ENCODE results near the gene PPFIBP1.

PPFIBP1 gene

DNA sequence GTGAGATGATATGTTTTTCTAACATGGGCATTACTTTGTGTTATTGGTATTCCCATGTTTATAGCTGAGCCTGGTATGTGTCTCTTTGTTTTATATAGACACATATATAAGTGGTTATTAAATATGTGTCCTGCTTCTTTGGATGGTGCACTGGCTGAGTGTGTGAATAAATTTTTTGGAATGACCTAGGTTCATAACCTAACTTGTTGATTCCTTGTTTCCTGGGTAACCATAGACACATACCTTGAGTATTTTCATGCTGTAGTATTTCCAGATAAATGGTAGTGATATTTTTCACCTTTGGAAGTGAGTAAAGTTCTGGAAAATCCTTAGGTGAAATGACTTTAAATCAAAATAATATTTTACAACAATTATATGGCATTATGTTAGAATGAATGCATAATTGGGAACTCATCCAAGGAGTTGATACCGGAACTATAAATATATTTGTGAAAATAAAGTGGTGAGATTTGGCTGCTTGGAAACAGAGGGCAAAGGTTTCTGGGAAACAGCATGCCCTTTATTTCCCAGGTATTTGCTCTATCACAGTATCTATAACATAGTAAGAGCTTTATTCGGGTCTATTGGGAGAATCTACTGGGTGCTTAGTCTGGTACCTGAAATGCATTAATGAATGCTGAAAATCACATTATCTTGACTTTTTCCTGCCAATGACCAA lies 107.9 kb downstream of the PPFIBP1 start:
- TF ChIP-seq GATA2 (IDR thresholded peaks at IDR 0.05; ENCODE audit: low read depth, low read length), result no peak
- TF ChIP-seq GATA3 (IDR thresholded peaks at IDR 0.05; ENCODE audit: low read depth, low read length), result no peak

DNA sequence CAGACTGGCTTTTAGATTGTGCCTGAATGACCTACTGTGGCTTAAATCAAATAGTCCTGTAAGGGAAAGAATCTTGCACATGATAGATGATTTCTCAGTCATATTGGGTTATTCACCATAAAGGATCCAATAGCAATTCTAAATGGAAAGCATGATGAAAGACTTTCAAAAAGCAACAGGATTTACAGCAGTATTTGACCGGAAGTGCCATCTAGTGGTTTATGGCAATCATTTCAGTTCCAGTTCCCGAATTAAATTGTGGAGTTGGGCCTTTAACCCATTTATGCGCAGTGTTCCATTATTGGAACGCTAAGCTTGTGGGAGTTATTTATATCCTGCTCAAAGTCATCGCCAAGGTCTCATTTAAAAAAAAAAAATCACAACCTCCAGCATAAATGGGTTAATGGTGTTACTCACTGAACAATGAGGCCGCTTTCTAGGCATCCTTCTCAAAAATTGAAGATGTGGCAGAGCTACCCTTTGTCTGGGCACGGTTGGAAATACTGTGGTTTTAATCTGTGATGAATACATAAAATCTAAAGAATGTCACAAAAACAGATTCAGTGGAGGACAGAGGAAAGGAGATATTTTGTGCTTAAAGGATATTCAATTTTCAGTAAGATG lies 111.5 kb downstream of the PPFIBP1 start:
- TF ChIP-seq GATA2 (IDR thresholded peaks at IDR 0.05; ENCODE audit: low read depth, low read length) (no peak), GATA3 (IDR thresholded peaks at IDR 0.05; ENCODE audit: low read depth, low read length) (no peak)

DNA sequence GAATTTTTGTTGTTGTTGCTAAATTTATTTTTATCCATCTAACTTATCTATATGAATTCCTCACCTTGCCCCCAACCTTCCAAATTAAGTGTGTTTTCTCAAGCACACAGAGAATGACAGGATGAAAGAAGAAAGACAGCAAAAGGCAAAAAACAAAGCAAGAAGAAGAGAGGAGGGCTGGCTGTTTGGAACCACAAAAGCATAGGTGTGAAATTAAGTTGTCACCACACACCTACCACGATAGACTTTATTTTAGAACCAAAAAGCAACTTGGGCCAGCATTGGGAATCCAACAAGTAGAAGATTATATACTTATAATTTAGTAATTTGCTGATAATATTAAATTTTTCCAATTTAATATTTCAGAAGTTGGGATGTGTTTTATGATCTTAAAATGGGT lies 113.5 kb downstream of the PPFIBP1 start:
- TF ChIP-seq GATA3 (IDR thresholded peaks at IDR 0.05; ENCODE audit: low read depth, low read length) (no peak), GATA2 (IDR thresholded peaks at IDR 0.05; ENCODE audit: low read depth, low read length) (no peak)

DNA sequence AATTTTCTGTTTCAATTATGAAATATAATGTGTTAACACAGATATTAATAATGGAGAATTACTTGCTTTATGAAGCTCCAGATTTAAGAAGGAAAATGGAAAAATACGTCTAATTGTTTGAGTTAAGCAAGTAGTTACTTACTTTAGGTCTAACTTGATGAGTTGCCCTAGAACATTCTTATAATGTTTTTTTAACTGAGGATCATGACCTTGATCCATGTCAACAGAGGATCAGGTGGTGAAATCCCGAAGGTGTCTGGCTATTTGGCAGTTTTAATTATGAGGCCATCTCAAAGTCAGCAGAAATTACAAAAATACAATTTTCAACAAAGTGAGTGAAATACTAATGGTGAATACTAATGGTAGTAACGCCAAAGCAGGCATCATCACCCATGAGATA lies 115.3 kb downstream of the PPFIBP1 start:
- TF ChIP-seq GATA3 (IDR thresholded peaks at IDR 0.05; ENCODE audit: low read depth, low read length) (no peak), GATA2 (IDR thresholded peaks at IDR 0.05; ENCODE audit: low read depth, low read length) (no peak)

DNA sequence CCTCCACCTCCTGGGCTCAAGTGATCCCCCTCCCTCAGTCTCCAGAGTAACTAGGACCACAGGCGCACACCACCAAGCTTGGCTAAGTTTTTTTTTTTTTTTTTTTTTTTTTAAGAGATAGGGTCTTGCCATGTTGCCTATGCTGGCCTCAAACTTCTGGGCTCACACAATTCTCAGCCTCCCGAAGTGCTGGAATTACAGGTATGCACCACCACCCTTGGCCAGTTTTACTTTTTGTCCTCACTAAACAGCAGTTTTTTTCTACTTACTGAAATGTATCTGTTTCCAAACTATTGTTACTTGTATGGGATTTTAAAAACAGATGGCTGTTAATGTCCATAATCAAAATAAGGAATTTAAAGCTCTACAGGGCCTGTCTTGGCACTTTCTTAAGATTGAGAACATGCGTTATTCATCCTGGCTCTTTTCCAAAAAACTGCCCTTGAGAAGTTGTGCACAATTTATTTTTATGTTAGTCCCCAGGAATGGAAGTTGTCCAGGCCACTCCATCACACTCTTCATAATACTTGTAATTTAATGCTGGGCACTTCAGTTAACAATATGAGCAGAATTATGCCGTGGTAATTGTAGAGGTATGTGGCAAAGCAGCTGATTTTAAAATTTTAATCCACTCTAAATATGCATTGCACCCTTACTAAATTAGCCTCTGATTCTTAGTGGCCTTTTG lies 120.3 kb downstream of the PPFIBP1 start:
- TF ChIP-seq GATA3 (IDR thresholded peaks at IDR 0.05; ENCODE audit: low read depth, low read length) (no peak), GATA2 (IDR thresholded peaks at IDR 0.05; ENCODE audit: low read depth, low read length) (no peak)

DNA sequence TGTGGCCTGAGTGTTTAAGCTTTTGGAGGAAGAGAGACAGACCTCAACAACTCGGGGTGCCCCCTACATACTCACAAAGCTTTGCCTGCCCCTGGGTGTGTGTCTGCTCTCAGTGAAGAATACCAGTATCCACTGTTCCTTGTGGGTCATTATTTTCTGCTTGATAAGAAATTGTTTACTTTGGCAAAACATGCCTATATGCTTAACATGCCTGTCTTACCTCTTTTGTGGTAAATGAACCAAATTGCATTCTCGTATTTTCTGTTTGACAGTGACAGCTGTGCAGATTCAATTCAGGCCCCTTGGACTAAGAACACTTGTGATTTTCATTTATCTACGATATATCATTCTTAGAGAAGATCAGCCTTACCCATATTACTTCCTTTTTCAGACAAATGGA lies 121.7 kb downstream of the PPFIBP1 start:
- TF ChIP-seq GATA2 (IDR thresholded peaks at IDR 0.05; ENCODE audit: low read depth, low read length), result 0 out of 2 replicates have a peak, but pooled peaks have one; percentile 8
- no peak for TF ChIP-seq GATA3 (IDR thresholded peaks at IDR 0.05; ENCODE audit: low read depth, low read length)

DNA sequence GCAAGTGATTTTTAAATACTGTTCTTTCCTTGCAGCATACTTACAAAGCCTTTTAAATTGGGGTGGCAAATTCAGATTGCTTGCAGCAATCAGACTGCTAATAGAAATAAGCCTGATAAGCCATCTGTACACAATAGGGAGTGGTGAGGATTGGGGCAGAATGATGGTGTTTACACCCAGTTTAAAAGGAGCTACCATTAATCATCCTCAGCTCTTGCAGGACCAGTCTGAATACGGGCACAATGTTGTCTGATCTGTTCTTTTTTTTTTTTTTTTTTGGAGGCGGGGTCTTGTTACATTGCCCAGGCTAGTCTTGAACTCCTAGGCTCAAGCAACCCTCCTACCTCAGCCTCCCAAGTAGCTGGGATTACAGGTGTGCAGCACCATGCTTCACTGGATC lies 122.1 kb downstream of the PPFIBP1 start:
- no peak for TF ChIP-seq GATA2 (IDR thresholded peaks at IDR 0.05; ENCODE audit: low read depth, low read length)
- no peak for TF ChIP-seq GATA3 (IDR thresholded peaks at IDR 0.05; ENCODE audit: low read depth, low read length)

DNA sequence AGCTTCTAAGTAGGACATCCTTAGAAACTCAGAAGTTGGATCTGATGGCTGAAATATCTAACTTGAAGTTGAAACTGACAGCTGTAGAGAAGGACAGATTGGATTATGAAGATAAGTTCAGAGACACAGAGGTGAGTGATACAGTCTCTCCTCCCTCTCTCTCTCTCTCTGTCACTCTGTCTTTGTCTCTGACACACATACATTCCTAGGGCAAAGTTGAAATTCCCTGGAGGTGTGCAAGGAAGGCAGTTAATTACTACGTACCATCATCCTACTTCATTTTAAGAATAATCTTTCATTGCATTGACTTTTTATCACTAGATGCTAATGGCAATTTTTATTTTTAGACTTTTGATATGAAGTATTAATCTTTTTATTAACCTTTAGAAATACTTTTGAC lies 126.0 kb downstream of the PPFIBP1 start:
- TF ChIP-seq GATA3 (IDR thresholded peaks at IDR 0.05; ENCODE audit: low read depth, low read length), result no peak
- TF ChIP-seq GATA2 (IDR thresholded peaks at IDR 0.05; ENCODE audit: low read depth, low read length), result no peak

DNA sequence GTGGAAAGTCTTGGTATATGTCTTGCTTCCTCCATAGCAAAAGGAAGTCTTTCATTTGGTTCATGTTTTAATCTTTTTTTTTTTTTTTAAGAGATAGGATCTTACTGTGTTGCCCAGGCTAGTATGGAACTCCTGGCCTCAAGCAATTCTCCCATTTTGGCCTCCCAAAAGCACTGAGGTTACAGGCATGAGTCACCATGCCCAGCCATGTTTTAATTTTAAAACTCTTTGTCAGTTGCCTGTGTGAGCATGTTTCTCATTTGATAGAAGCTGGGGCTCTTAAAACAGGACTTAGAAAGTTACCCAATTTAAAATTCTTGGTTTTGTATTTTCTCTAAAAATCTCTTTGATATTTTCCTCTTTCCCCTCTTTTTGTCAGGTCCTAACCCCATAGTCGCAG lies 127.2 kb downstream of the PPFIBP1 start:
- TF ChIP-seq GATA3 (IDR thresholded peaks at IDR 0.05; ENCODE audit: low read depth, low read length) (no peak), GATA2 (IDR thresholded peaks at IDR 0.05; ENCODE audit: low read depth, low read length) (no peak)

DNA sequence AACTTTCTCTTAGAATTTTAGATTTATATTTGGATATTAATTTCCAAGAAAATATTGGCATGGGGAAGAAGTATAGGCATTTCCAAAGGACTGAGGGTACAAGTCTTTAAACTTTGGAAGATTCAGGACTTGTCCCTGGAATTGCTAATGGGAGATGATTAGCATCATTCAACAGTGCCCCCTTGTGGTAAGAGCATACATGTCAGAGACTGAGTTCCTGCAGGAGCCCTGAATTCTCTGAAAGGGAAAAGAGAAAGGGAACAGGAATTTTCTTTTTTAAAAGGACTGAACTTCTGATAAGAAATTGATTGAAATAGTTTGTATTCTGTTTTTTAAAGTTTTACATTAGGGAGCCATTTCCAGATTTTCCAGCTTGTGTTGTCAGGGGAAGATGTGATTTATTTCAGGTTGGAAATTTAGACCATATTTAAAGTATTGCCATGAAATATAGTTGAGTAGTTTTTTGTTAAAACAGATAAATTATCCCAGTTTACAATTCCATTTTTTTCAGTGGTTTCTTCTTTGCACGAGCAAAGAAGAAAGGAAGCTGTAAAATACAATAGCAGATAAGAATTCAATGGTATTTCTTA lies 128.3 kb downstream of the PPFIBP1 start:
- TF ChIP-seq GATA2 (IDR thresholded peaks at IDR 0.05; ENCODE audit: low read depth, low read length) (no peak), GATA3 (IDR thresholded peaks at IDR 0.05; ENCODE audit: low read depth, low read length) (0 out of 2 replicates have a peak, but pooled peaks have one; percentile 14)

DNA sequence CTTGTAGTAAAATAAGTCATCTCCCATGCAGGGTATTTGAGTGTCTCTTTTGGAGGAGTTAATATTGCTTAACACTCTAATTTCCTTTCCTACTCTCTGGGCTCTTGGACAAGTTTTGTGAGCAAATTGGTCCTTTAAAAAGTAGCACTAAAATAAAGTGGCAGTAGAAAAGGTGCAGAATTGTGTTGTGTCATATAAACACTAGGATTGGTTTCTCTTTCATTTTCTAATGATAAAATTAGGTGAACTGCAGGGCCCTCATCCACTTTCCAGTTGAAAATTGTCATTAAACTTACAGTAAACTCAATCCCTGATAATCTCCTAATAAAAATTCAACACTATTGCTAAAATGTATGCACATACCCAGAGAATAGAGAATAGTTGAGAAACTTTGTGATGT lies 129.7 kb downstream of the PPFIBP1 start:
- TF ChIP-seq GATA2 (IDR thresholded peaks at IDR 0.05; ENCODE audit: low read depth, low read length), result no peak
- TF ChIP-seq GATA3 (IDR thresholded peaks at IDR 0.05; ENCODE audit: low read depth, low read length), result no peak

DNA sequence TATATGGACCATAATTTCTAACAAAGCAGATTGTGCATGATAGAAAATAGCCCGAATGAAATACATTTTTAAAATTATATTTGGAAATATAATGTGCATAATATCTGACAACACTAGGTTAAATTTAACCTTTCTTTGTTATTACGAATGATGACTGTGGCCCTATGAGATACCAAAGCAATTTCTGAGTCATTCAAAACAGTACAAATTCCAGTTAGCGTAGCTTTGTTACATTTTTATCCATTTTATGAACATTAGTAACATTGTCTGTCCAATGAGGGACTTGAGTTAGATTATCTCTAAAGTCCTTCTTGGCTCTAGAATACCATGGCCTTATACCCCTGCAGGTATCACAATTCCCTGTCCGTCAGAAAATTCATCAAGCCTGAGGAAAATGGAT lies 133.3 kb downstream of the PPFIBP1 start:
- TF ChIP-seq GATA2 (IDR thresholded peaks at IDR 0.05; ENCODE audit: low read depth, low read length) (no peak), GATA3 (IDR thresholded peaks at IDR 0.05; ENCODE audit: low read depth, low read length) (no peak)

DNA sequence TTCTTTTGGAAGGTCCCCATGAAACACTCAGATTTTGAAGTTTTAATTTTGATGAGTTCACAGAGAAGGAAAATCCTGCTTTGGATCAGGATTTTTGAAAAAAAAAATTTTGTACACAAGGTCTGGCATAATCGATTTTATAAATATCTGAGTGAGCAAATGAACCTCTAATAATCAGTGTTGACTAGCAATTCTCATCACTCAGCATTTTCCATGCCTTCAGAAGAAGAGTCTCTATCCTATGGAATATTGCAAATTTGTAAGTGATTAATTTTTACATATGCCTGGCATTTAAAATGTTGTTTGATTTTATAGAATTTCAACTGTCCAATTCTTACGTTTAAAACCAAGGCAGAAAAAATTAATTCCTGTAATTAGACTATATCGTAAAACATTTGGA lies 141.7 kb downstream of the PPFIBP1 start:
- TF ChIP-seq GATA2 (IDR thresholded peaks at IDR 0.05; ENCODE audit: low read depth, low read length), result no peak

DNA sequence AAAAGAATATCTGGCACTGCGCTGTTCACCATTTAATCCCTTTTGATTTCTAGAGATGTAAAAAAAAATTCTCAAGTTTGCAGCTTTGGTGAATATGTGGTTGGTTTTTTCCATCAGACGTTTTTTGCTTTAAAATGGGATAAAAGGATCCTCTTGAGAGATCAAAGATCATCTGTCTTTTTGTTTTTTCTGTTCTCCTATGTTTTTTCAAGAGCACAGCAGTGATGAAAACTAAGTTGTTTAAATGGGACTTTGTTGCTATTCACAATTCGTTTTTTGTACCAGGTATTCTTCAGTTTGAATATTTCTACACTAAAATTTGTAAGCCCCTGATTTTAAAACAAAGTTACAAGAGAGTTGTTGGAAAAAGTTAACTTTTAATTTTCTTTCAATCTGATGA lies 142.5 kb downstream of the PPFIBP1 start:
- no peak for TF ChIP-seq GATA2 (IDR thresholded peaks at IDR 0.05; ENCODE audit: low read depth, low read length)

DNA sequence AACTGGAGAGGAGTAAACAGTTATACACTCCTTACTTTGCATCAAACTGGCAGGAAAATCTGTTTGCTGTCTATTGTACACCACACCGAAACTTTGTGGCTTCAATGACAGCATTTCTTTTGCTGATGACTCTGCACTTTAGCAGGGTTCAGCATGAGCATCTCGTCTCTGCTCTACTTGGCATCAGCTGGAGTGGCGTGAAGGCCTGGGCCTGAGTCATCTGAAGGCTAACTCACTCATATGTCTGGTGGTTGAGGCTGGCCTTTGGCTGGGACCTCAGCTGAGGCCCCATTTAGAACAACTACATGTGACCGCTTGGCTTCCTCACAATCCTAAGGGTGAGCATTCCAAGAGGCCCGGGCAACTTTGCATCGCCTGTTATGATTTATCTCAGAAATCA lies 143.5 kb downstream of the PPFIBP1 start:
- TF ChIP-seq GATA2 (IDR thresholded peaks at IDR 0.05; ENCODE audit: low read depth, low read length) (no peak), GATA3 (IDR thresholded peaks at IDR 0.05; ENCODE audit: low read depth, low read length) (no peak)
